Peyer's patch (tissue), 4 donors: ENCODE measurements around the gene MAGI2.

Experiments
- CTCF ChIP-seq, 6 experiments: fragments of 450-650 bp in 4 of 6; fragments of 200-600 bp in 2 of 6; sonication (generic) in 1 of 6; IDR thresholded peaks; one replicate each; pipeline ENCODE4 v1.5.1; 2017 to 2019; ENCODE audit warnings: antibody characterized with exemption in 6 of 6, mild to moderate bottlenecking in 3 of 6, moderate library complexity in 1 of 6
- POLR2A ChIP-seq, 2 donors: fragments of 450-650 bp; IDR thresholded peaks; one replicate each; pipeline ENCODE4 v1.5.1; 2017; ENCODE audit warnings: antibody characterized with exemption in 2 of 2, mild to moderate bottlenecking in 2 of 2, moderate library complexity in 2 of 2

- TF ChIP-seq CTCF (IDR thresholded peaks at IDR 0.05): no peak
- no peak for TF ChIP-seq POLR2A (IDR thresholded peaks at IDR 0.05)
Measured at GRCh38 chr7:78143661-78144060, 1309.8 kb downstream of the MAGI2 start.
